ENCODE measurements around the gene TDRD12.
"Not testable (repeated sequence)": the region's sequence is repeated elsewhere in the genome, so short reads cannot be mapped to it uniquely, and the experiment has no call there.

TDRD12 gene

GRCh38 chr19:32828139-32828538 lies 108.6 kb downstream of the TDRD12 start:
- no peaks in the 10 kb centered on the region for H3K27me3 ChIP-seq (ENCODE audit: low read depth)
- H3K36me3 ChIP-seq (replicated peaks): no peaks in the 10 kb centered on the region
- no peak overlapping the region for H3K4me3 ChIP-seq
- H3K4me1 ChIP-seq: no peaks in the 10 kb centered on the region
- no peaks in the 10 kb centered on the region for H3K9me3 ChIP-seq
- no peak for DNase-seq (ENCODE audit: low spot score in 2 of 2)
- in situ Hi-C loops (cut with MboI; ENCODE audit: low sequenced_read_pairs): no loop called here

GRCh38 chr19:32828643-32829344 lies 109.2 kb downstream of the TDRD12 start:
- Histone ChIP-seq H3K4me3 (no peak overlapping the region), H3K36me3 (replicated peaks) (no peaks in the 10 kb centered on the region), H3K9me3 (no peaks in the 10 kb centered on the region), H3K27me3 (ENCODE audit: low read depth) (no peaks in the 10 kb centered on the region), H3K4me1 (no peaks in the 10 kb centered on the region)
- no peak for DNase-seq (ENCODE audit: low spot score in 2 of 2)
- in situ Hi-C loops (cut with MboI; ENCODE audit: low sequenced_read_pairs): no loop called here

- no peak overlapping the region for H3K4me3 ChIP-seq
- no peak for DNase-seq (ENCODE audit: low spot score in 2 of 2)
- no peaks in the 10 kb centered on the region for H3K9me3 ChIP-seq
- no peaks in the 10 kb centered on the region for H3K27me3 ChIP-seq (ENCODE audit: low read depth)
- no peaks in the 10 kb centered on the region for H3K36me3 ChIP-seq (replicated peaks)
- no peaks in the 10 kb centered on the region for H3K4me1 ChIP-seq
- in situ Hi-C loops (cut with MboI; ENCODE audit: low sequenced_read_pairs): no loop called here
Observed at GRCh38 chr19:32829345-32829896, 109.9 kb downstream of the TDRD12 start.

- H3K4me1 ChIP-seq: no peaks in the 10 kb centered on the region
- no peaks in the 10 kb centered on the region for H3K36me3 ChIP-seq (replicated peaks)
- H3K4me3 ChIP-seq: no peak overlapping the region
- DNase-seq (ENCODE audit: low spot score in 2 of 2): no peak
- in situ Hi-C loops (cut with MboI; ENCODE audit: low sequenced_read_pairs): no loop called here
- no peaks in the 10 kb centered on the region for H3K27me3 ChIP-seq (ENCODE audit: low read depth)
- no peaks in the 10 kb centered on the region for H3K9me3 ChIP-seq
Observed at GRCh38 chr19:32830231-32831014, 110.9 kb downstream of the TDRD12 start.

- no peaks in the 10 kb centered on the region for H3K27me3 ChIP-seq (ENCODE audit: low read depth)
- H3K4me1 ChIP-seq: no peaks in the 10 kb centered on the region
- no peaks in the 10 kb centered on the region for H3K9me3 ChIP-seq
- no peak for DNase-seq (ENCODE audit: low spot score in 2 of 2)
- in situ Hi-C loops (cut with MboI; ENCODE audit: low sequenced_read_pairs): no loop called here
- no peak overlapping the region for H3K4me3 ChIP-seq
- no peaks in the 10 kb centered on the region for H3K36me3 ChIP-seq (replicated peaks)
Observed at GRCh38 chr19:32831611-32832010, 112.0 kb downstream of the TDRD12 start.

- H3K36me3 ChIP-seq (replicated peaks); H3K4me1 ChIP-seq; DNase-seq (ENCODE audit: low spot score in 2 of 2); H3K9me3 ChIP-seq; H3K27me3 ChIP-seq (ENCODE audit: low read depth); in situ Hi-C loops (cut with MboI; ENCODE audit: low sequenced_read_pairs); H3K4me3 ChIP-seq: not testable (repeated sequence)
Observed at GRCh38 chr19:32832094-32832493, 112.5 kb downstream of the TDRD12 start.

GRCh38 chr19:32832825-32833224 lies 113.3 kb downstream of the TDRD12 start:
- H3K9me3 ChIP-seq; H3K36me3 ChIP-seq (replicated peaks); H3K4me3 ChIP-seq; DNase-seq (ENCODE audit: low spot score in 2 of 2); H3K4me1 ChIP-seq; H3K27me3 ChIP-seq (ENCODE audit: low read depth); in situ Hi-C loops (cut with MboI; ENCODE audit: low sequenced_read_pairs): not testable (repeated sequence)

GRCh38 chr19:32833388-32833787 lies 113.8 kb downstream of the TDRD12 start:
- H3K27me3 ChIP-seq (ENCODE audit: low read depth); H3K4me3 ChIP-seq; H3K4me1 ChIP-seq; DNase-seq (ENCODE audit: low spot score in 2 of 2); H3K9me3 ChIP-seq; H3K36me3 ChIP-seq (replicated peaks); in situ Hi-C loops (cut with MboI; ENCODE audit: low sequenced_read_pairs): not testable (repeated sequence)

- Histone ChIP-seq H3K27me3 (ENCODE audit: low read depth) (no peaks in the 10 kb centered on the region), H3K36me3 (replicated peaks) (no peaks in the 10 kb centered on the region), H3K4me3 (no peak overlapping the region), H3K9me3 (no peaks in the 10 kb centered on the region), H3K4me1 (no peaks in the 10 kb centered on the region)
- no peak for DNase-seq (ENCODE audit: low spot score in 2 of 2)
- in situ Hi-C loops (cut with MboI; ENCODE audit: low sequenced_read_pairs): no loop called here
Observed at GRCh38 chr19:32837531-32837930, 118.0 kb downstream of the TDRD12 start.

GRCh38 chr19:32842061-32842460 lies 122.5 kb downstream of the TDRD12 start:
- no peaks in the 10 kb centered on the region for H3K9me3 ChIP-seq
- in situ Hi-C loops (cut with MboI; ENCODE audit: low sequenced_read_pairs): no loop called here
- H3K36me3 ChIP-seq (replicated peaks): no peaks in the 10 kb centered on the region
- H3K4me3 ChIP-seq: no peak overlapping the region
- DNase-seq (ENCODE audit: low spot score in 2 of 2): no peak
- no peaks in the 10 kb centered on the region for H3K27me3 ChIP-seq (ENCODE audit: low read depth)
- no peaks in the 10 kb centered on the region for H3K4me1 ChIP-seq

- H3K36me3 ChIP-seq (replicated peaks): no peaks in the 10 kb centered on the region
- H3K4me1 ChIP-seq: no peaks in the 10 kb centered on the region
- H3K27me3 ChIP-seq (ENCODE audit: low read depth): no peaks in the 10 kb centered on the region
- in situ Hi-C loops (cut with MboI; ENCODE audit: low sequenced_read_pairs): no loop called here
- H3K9me3 ChIP-seq: no peaks in the 10 kb centered on the region
- no peak for DNase-seq (ENCODE audit: low spot score in 2 of 2)
- H3K4me3 ChIP-seq: no peak overlapping the region
Observed at GRCh38 chr19:32843716-32844245, 124.2 kb downstream of the TDRD12 start.

GRCh38 chr19:32848035-32848434 lies 128.5 kb downstream of the TDRD12 start:
- H3K36me3 ChIP-seq (replicated peaks); H3K4me3 ChIP-seq; H3K9me3 ChIP-seq; H3K4me1 ChIP-seq; DNase-seq (ENCODE audit: low spot score in 2 of 2); in situ Hi-C loops (cut with MboI; ENCODE audit: low sequenced_read_pairs); H3K27me3 ChIP-seq (ENCODE audit: low read depth): not testable (repeated sequence)

GRCh38 chr19:32852216-32852615 lies 132.6 kb downstream of the TDRD12 start:
- Histone ChIP-seq H3K4me1 (no peaks in the 10 kb centered on the region), H3K4me3 (no peak overlapping the region), H3K27me3 (ENCODE audit: low read depth) (no peaks in the 10 kb centered on the region), H3K9me3 (no peaks in the 10 kb centered on the region), H3K36me3 (replicated peaks) (no peaks in the 10 kb centered on the region)
- in situ Hi-C loops (cut with MboI; ENCODE audit: low sequenced_read_pairs): no loop called here
- no peak for DNase-seq (ENCODE audit: low spot score in 2 of 2)

GRCh38 chr19:32856818-32857217 lies 137.3 kb downstream of the TDRD12 start:
- in situ Hi-C loops (cut with MboI; ENCODE audit: low sequenced_read_pairs); H3K27me3 ChIP-seq (ENCODE audit: low read depth); H3K9me3 ChIP-seq; H3K36me3 ChIP-seq (replicated peaks); H3K4me1 ChIP-seq; DNase-seq (ENCODE audit: low spot score in 2 of 2); H3K4me3 ChIP-seq: not testable (repeated sequence)

Data from HAP-1 (cell line).